Astrocyte (in vitro differentiated cells and primary cell): ENCODE measurements around the gene TCAIM. TPM values are rescaled to one million over a fixed set of nuclear protein-coding genes. Genes with fewer than 3 reads are reported as not detected.

Experiments
- DNase-seq: peaks from one replicate; pipeline ENCODE4 v3.0.0-alpha.2; 2010; ENCODE audit warnings: low read depth
- FAIRE-seq: peaks from 2 replicates; lab custom pipeline; 2011; peaks lifted over from hg19 to GRCh38; lab: Jason Lieb, UNC
- H2AFZ ChIP-seq: 2 replicates; pipeline ENCODE4 v1.6.0; 2012; ENCODE audit warnings: low read depth, low read length, inconsistent platforms
- H3K27ac ChIP-seq: 2 replicates; pipeline ENCODE4 v1.5.1; 2011; ENCODE audit warnings: low read depth, low read length, inconsistent platforms
- H3K27me3 ChIP-seq: 2 replicates; pipeline ENCODE4 v1.6.0; 2011; ENCODE audit warnings: low read length, inconsistent platforms; ENCODE audit not compliant: insufficient read depth
- H3K36me3 ChIP-seq: 2 replicates; pipeline ENCODE4 v1.5.1; 2011; ENCODE audit warnings: low read length, inconsistent platforms; ENCODE audit not compliant: insufficient read depth
- H3K4me1 ChIP-seq: 2 replicates; pipeline ENCODE4 v1.5.1; 2011; ENCODE audit warnings: low read length, inconsistent platforms; ENCODE audit not compliant: insufficient read depth
- H3K4me2 ChIP-seq: 2 replicates; pipeline ENCODE4 v1.6.0; 2012; ENCODE audit warnings: low read length, inconsistent platforms
- H3K4me3 ChIP-seq: 2 replicates; pipeline ENCODE4 v1.5.1; 2011; ENCODE audit warnings: low read depth, mild to moderate bottlenecking, low read length, inconsistent platforms; ENCODE audit not compliant: insufficient read depth
- H3K79me2 ChIP-seq: 2 replicates; pipeline ENCODE4 v1.6.0; 2012; ENCODE audit warnings: mild to moderate bottlenecking, low read length, inconsistent platforms; ENCODE audit not compliant: insufficient read depth
- H3K9ac ChIP-seq: 2 replicates; pipeline ENCODE4 v1.6.0; 2012; ENCODE audit warnings: mild to moderate bottlenecking, low read length, inconsistent platforms
- H3K9me3 ChIP-seq: 2 replicates; pipeline ENCODE4 v1.5.1; 2012; ENCODE audit warnings: low read depth, mild to moderate bottlenecking, low read length, inconsistent platforms; ENCODE audit not compliant: insufficient read depth
- H4K20me1 ChIP-seq: 2 replicates; pipeline ENCODE4 v1.6.0; 2012; ENCODE audit warnings: low read length, inconsistent platforms; ENCODE audit not compliant: insufficient read depth
- H3K27ac Mint-ChIP-seq: one replicate; pipeline ENCODE4 v1.8.0; 2021; ENCODE audit warnings: mild to moderate bottlenecking, mixed read lengths; ENCODE audit not compliant: unreplicated experiment
- H3K27me3 Mint-ChIP-seq: one replicate; pipeline ENCODE4 v1.8.0; 2021; ENCODE audit warnings: low read depth, mixed read lengths; ENCODE audit not compliant: unreplicated experiment
- H3K36me3 Mint-ChIP-seq: one replicate; pipeline ENCODE4 v1.8.0; 2021; ENCODE audit warnings: low read depth, mixed read lengths; ENCODE audit not compliant: unreplicated experiment
- H3K4me1 Mint-ChIP-seq: one replicate; pipeline ENCODE4 v1.8.0; 2021; ENCODE audit warnings: low read depth, mixed read lengths; ENCODE audit not compliant: unreplicated experiment
- H3K4me3 Mint-ChIP-seq: one replicate; pipeline ENCODE4 v1.8.0; 2021; ENCODE audit warnings: mild to moderate bottlenecking, moderate library complexity, mixed read lengths; ENCODE audit not compliant: unreplicated experiment
- H3K9me3 Mint-ChIP-seq: one replicate; pipeline ENCODE4 v1.8.0; 2021; ENCODE audit warnings: mild to moderate bottlenecking, mixed read lengths; ENCODE audit not compliant: unreplicated experiment
- CTCF ChIP-seq: IDR thresholded peaks from 2 replicates; pipeline ENCODE4 v1.5.1; 2011; ENCODE audit warnings: low read depth, mild to moderate bottlenecking, inconsistent platforms, low read length, moderate library complexity; ENCODE audit not compliant: insufficient read depth
- EZH2 ChIP-seq: IDR thresholded peaks from 2 replicates; pipeline ENCODE4 v1.6.1; 2012; ENCODE audit warnings: mild to moderate bottlenecking, low read length, inconsistent platforms; ENCODE audit not compliant: insufficient read depth
- total RNA-seq: library from RNA; stranded (reverse); gene quantifications from 2 replicates; pipeline ENCODE4 v1.2.1, GENCODE V29; 2021

The TCAIM gene
- total RNA-seq, 1 donor from 2014 or later, result 25.5 TPM

GRCh38 chr3:44301746-44302145 lies 36.8 kb upstream of the TCAIM start:
- H3K27ac ChIP-seq, result no peak overlapping the region

GRCh38 chr3:44309500-44309899 lies 29.1 kb upstream of the TCAIM start:
- Mint-ChIP-seq H3K27ac (no peak overlapping the region), H3K4me3 (no peak overlapping the region), H3K9me3 (no peaks in the 10 kb centered on the region), H3K27me3 (no peaks in the 10 kb centered on the region), H3K4me1 (peaks cover 7% of the 10 kb centered on the region), H3K36me3 (no peaks in the 10 kb centered on the region)
- Histone ChIP-seq H3K9me3 (no peaks in the 10 kb centered on the region), H3K4me1 (no peaks in the 10 kb centered on the region), H3K4me3 (no peak overlapping the region), H3K4me2 (no peak overlapping the region), H4K20me1 (no peaks in the 10 kb centered on the region), H3K27ac (no peak overlapping the region), H2AFZ (no peak overlapping the region), H3K27me3 (no peaks in the 10 kb centered on the region), H3K79me2 (no peaks in the 10 kb centered on the region), H3K36me3 (no peaks in the 10 kb centered on the region), H3K9ac (no peak overlapping the region)
- no peak for FAIRE-seq
- TF ChIP-seq EZH2, result no peak
- TF ChIP-seq CTCF, result no peak
- DNase-seq, result no peak

More at GRCh38 chr3:44301746-44302145, 36.8 kb upstream of the TCAIM start:
- H3K9me3 Mint-ChIP-seq, result no peaks in the 10 kb centered on the region
- H3K4me1 ChIP-seq, result no peaks in the 10 kb centered on the region
- H3K36me3 Mint-ChIP-seq, result no peaks in the 10 kb centered on the region
- no peaks in the 10 kb centered on the region for H3K9me3 ChIP-seq
- H3K4me2 ChIP-seq, result no peak overlapping the region
- H3K27ac Mint-ChIP-seq, result no peak overlapping the region
- H2AFZ ChIP-seq, result no peak overlapping the region
- no peaks in the 10 kb centered on the region for H4K20me1 ChIP-seq
- H3K36me3 ChIP-seq, result no peaks in the 10 kb centered on the region
- H3K27me3 ChIP-seq, result peaks cover 3% of the 10 kb centered on the region
- H3K79me2 ChIP-seq, result no peaks in the 10 kb centered on the region
- H3K4me3 Mint-ChIP-seq, result no peak overlapping the region
- TF ChIP-seq EZH2 (no peak), CTCF (no peak)
- no peak for FAIRE-seq
- no peak overlapping the region for H3K9ac ChIP-seq
- no peak for DNase-seq
- no peak overlapping the region for H3K4me3 ChIP-seq
- H3K27me3 Mint-ChIP-seq, result no peaks in the 10 kb centered on the region
- H3K4me1 Mint-ChIP-seq, result no peaks in the 10 kb centered on the region

- DNase-seq (no peak), FAIRE-seq (no peak)
- Histone ChIP-seq H3K4me2 (no peak overlapping the region), H3K27me3 (no peaks in the 10 kb centered on the region), H3K4me1 (no peaks in the 10 kb centered on the region), H3K9me3 (no peaks in the 10 kb centered on the region), H3K27ac (no peak overlapping the region), H3K79me2 (no peaks in the 10 kb centered on the region), H3K36me3 (no peaks in the 10 kb centered on the region), H3K9ac (no peak overlapping the region), H3K4me3 (no peak overlapping the region), H2AFZ (no peak overlapping the region), H4K20me1 (no peaks in the 10 kb centered on the region)
- no peak for TF ChIP-seq CTCF
- TF ChIP-seq EZH2, result no peak
- Mint-ChIP-seq H3K4me1 (no peaks in the 10 kb centered on the region), H3K9me3 (no peaks in the 10 kb centered on the region), H3K4me3 (no peak overlapping the region), H3K27ac (no peak overlapping the region), H3K27me3 (no peaks in the 10 kb centered on the region), H3K36me3 (no peaks in the 10 kb centered on the region)
Measured at GRCh38 chr3:44318891-44319311, 19.7 kb upstream of the TCAIM start.
